Calu3 (cell line): ENCODE data around the gene ARHGEF3. TPM values are rescaled to one million over a fixed set of nuclear protein-coding genes. Genes with fewer than 3 reads are reported as not detected.

Source experiments
- BruUV-seq: library from RNA; stranded (reverse); fragments of 400-500 nt; replicated peaks from 2 replicates; lab custom pipeline; 2021; lab: Mats Ljungman, UMichigan
- CTCF ChIA-PET: fragments of 300-600 bp; sonication (Branson Sonifier 250); formaldehyde crosslinking; loops from one replicate; lab custom pipeline; 2022; ENCODE audit warnings: antibody characterized with exemption; lab: Charles Lee
- DNase-seq: peaks from one replicate; pipeline ENCODE4 v3.0.0; 2022
- H3K27ac Mint-ChIP-seq: one replicate; pipeline ENCODE4 v1.8.0; 2022; ENCODE audit warnings: mixed read lengths; ENCODE audit not compliant: unreplicated experiment
- H3K27me3 Mint-ChIP-seq: one replicate; pipeline ENCODE4 v1.8.0; 2022; ENCODE audit warnings: mixed read lengths; ENCODE audit not compliant: unreplicated experiment
- H3K36me3 Mint-ChIP-seq: one replicate; pipeline ENCODE4 v1.8.0; 2022; ENCODE audit warnings: mild to moderate bottlenecking, moderate library complexity, mixed read lengths; ENCODE audit not compliant: insufficient read depth, unreplicated experiment
- H3K4me1 Mint-ChIP-seq: one replicate; pipeline ENCODE4 v1.8.0; 2022; ENCODE audit warnings: mild to moderate bottlenecking, low read depth, mixed read lengths; ENCODE audit not compliant: unreplicated experiment
- H3K4me3 Mint-ChIP-seq: one replicate; pipeline ENCODE4 v1.8.0; 2022; ENCODE audit warnings: mild to moderate bottlenecking, low read depth, moderate library complexity, mixed read lengths; ENCODE audit not compliant: unreplicated experiment
- H3K9me3 Mint-ChIP-seq: one replicate; pipeline ENCODE4 v1.8.0; 2022; ENCODE audit warnings: low read depth, mixed read lengths; ENCODE audit not compliant: unreplicated experiment
- CTCF ChIP-seq: fragments of 200-600 bp; IDR thresholded peaks from one replicate; pipeline ENCODE4 v1.8.0; 2022; ENCODE audit warnings: antibody characterized with exemption; ENCODE audit not compliant: unreplicated experiment
- intact Hi-C: fragments of 100-400 bp; cut with micrococcal nuclease; formaldehyde crosslinking; loops from one replicate; pipeline ENCODE4 v1.10.0; 2022; ENCODE audit not compliant: unreplicated experiment
- total RNA-seq: library from RNA; stranded (reverse); gene quantifications from 2 replicates; pipeline ENCODE4 v1.2.3, GENCODE V29; 2022

The ARHGEF3 gene
- total RNA-seq, 1 experiment from 2014 or later = 21.8 TPM

DNA sequence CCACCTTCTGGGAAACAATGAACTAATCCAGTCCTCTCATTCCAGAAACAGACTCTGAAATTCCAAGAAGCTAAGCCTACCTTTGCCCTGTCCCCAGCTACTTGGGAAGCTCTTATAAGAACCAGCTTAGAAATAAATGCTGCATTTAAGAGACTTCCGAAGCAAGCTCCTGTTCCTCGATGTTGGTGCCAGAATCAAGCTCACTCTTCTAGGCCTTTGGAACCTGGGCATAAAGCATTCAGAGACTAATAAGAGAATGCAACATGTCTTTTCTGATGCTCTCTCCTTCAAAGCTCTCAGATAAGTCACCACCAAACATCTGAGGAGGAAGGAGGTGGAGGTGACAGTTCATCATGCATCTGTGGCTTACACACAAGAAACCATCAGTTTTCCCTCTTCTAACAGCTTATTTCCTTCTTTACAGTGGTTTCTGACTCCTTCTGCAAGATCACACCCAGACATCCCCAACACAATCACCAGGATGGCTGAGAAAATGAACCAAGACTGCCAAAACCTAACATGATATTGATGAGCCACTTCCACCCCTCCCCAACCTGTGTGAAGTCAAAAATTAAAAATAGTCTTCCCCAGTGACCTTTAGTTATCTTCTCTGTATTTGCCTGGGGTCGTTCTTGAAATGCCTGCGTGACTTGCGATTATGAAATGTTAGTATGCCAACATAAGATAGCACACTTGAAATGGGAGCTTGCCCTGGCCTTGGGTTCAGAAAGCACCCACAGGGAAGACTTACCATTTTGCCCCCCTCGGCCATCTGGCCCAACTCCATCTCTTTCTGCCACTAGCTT lies 11.5 kb downstream of the ARHGEF3 start:
- Mint-ChIP-seq H3K4me3 (no peak overlapping the region), H3K4me1 (no peaks in the 10 kb centered on the region), H3K27ac (no peak overlapping the region), H3K36me3 (no peaks in the 10 kb centered on the region), H3K27me3 (no peaks in the 10 kb centered on the region), H3K9me3 (no peaks in the 10 kb centered on the region)
- no peak for DNase-seq
- CTCF ChIA-PET = interaction anchor here (0.6 to 1.4 kb wide), 3 partner anchors 10 to 101 kb away, joined by 3 to 4 read pairs (median 3); partner anchors contain the start of gene ARHGEF3
- no TSS peak for BruUV-seq
- TF ChIP-seq CTCF = no peak
- intact Hi-C loops = no loop called here

DNA sequence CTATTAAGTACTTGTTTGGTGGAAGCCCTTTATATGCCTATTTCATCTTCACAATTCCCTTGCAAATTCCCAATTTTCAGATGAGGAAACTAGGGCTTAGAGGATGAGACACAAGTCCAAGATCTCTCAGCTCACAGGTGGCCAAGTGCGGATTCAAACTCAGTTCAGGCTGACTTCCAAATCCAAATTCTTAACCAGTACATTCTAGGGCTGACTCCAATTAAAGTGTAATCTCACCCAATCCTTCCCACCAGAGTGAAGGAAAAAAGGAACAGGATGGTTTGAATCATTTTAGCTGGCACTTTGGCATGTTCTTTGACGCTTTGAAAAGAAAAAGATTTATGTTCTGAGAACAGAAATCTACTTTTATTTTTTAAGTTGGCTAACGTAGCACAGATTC lies 12.7 kb downstream of the ARHGEF3 start:
- no peaks in the 10 kb centered on the region for H3K27me3 Mint-ChIP-seq
- H3K9me3 Mint-ChIP-seq = no peaks in the 10 kb centered on the region
- H3K27ac Mint-ChIP-seq = no peak overlapping the region
- no peaks in the 10 kb centered on the region for H3K4me1 Mint-ChIP-seq
- intact Hi-C loops = no loop called here
- H3K36me3 Mint-ChIP-seq = no peaks in the 10 kb centered on the region
- no peak for TF ChIP-seq CTCF
- no TSS peak for BruUV-seq
- CTCF ChIA-PET = interaction anchor here (0.6 kb wide), 1 partner anchor 13 kb away, joined by 3 read pairs; the partner anchor contains the start of gene ARHGEF3
- no peak for DNase-seq
- H3K4me3 Mint-ChIP-seq = no peak overlapping the region

GRCh38 chr3:56788521-56788920 lies 13.2 kb downstream of the ARHGEF3 start:
- Mint-ChIP-seq H3K9me3 (no peaks in the 10 kb centered on the region), H3K36me3 (no peaks in the 10 kb centered on the region), H3K4me1 (no peaks in the 10 kb centered on the region), H3K4me3 (no peak overlapping the region), H3K27ac (no peak overlapping the region), H3K27me3 (no peaks in the 10 kb centered on the region)
- intact Hi-C loops = no loop called here
- no TSS peak for BruUV-seq
- DNase-seq = no peak
- TF ChIP-seq CTCF = no peak
- CTCF ChIA-PET = interaction anchor here (0.6 kb wide), 1 partner anchor 13 kb away, joined by 3 read pairs; the partner anchor contains the start of gene ARHGEF3

DNA sequence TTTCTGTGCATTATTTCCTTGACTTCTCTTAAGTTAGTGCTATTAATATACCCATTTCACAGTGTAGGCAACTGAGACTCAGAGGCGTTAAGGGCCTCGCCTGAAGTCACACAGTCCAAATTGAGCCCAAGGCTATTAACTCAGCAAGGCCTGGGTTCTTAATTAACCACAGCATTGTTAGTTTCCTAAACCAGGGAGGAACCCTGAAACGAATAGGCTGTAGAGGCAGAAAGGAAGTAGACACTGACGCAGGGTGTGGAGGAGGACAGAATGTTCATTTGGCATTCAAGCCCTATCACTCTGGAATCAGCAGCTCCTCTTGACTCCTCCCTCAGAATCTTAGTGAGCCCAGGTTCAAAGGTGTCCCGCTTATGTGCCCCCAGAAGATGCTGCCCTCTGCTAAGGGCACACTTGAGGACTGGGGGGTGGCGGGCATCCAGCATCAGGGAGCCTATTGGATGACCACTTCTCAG lies 13.9 kb downstream of the ARHGEF3 start:
- CTCF ChIA-PET = no interaction called here
- DNase-seq = no peak
- Mint-ChIP-seq H3K27ac (no peak overlapping the region), H3K4me3 (no peak overlapping the region), H3K27me3 (no peaks in the 10 kb centered on the region), H3K9me3 (no peaks in the 10 kb centered on the region), H3K4me1 (no peaks in the 10 kb centered on the region), H3K36me3 (no peaks in the 10 kb centered on the region)
- intact Hi-C loops = no loop called here
- no TSS peak for BruUV-seq
- TF ChIP-seq CTCF = no peak
